ENCODE measurements around the gene DPM2.

The DPM2 gene

DNA sequence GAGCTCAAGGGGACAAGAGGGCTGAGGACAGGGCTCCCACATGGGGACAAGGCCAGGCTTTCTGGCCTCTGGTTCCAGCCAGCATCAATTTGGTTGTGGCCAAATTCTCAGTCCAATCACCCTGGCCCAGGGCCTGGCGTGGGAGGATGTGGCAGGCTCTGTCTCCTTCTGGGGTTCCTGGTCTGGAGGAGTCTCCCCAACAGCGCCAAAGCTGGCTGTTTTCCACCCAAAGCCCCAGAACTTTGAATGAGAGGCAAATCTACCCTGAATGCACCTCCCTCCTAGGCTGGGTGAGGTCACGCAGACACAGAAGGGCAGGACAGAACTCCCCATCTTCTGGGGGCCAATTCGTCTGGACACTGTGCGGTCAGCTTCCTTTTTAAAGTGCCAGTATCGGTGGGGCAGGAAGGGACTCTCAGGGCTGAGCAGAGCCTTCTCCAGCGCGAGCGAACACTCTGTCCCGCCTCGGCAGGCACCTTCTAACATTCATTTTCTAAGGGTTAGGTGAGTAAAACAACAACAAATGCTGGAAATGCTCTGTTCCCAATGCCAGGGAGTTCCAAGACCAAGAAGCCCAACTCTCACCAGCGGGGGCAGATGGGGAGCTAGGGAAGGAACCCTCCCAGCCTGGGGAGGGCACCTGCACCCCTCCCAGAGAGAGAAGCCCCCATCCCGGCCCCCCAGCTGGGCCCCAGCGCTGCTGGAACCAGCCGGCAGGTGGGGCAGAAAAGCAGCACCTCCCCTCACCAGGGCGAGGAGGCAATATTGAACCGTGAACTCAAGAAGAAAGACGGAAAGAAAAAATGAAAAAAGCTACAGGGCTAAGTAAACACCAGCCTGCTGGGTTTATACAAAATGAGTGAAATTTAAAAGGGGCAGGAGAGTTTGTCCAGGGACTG, 3.7 kb upstream of the DPM2 start:
- TF ChIP-seq, protein P1, sequence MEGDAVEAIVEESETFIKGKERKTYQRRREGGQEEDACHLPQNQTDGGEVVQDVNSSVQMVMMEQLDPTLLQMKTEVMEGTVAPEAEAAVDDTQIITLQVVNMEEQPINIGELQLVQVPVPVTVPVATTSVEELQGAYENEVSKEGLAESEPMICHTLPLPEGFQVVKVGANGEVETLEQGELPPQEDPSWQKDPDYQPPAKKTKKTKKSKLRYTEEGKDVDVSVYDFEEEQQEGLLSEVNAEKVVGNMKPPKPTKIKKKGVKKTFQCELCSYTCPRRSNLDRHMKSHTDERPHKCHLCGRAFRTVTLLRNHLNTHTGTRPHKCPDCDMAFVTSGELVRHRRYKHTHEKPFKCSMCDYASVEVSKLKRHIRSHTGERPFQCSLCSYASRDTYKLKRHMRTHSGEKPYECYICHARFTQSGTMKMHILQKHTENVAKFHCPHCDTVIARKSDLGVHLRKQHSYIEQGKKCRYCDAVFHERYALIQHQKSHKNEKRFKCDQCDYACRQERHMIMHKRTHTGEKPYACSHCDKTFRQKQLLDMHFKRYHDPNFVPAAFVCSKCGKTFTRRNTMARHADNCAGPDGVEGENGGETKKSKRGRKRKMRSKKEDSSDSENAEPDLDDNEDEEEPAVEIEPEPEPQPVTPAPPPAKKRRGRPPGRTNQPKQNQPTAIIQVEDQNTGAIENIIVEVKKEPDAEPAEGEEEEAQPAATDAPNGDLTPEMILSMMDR (IDR thresholded peaks at IDR 0.05; ENCODE audit: control extremely low read depth, extremely low read depth, low read depth, missing control alignments): no peak
- ChIA-PET POLR2A (interaction anchor here (0.5 kb wide), 1 partner anchor 105 kb away, joined by 4 read pairs; no protein-coding TSS in a partner anchor), CTCF (interaction anchor here (1.0 to 25.1 kb wide), 17 partner anchors 9 to 177 kb away, joined by 3 to 615 read pairs (median 8); partner anchors contain the start of genes EEIG1, NAIF1, PIP5KL1 and SLC25A25)
- no peak for DNase-seq (ENCODE audit: extremely low spot score)

DNA sequence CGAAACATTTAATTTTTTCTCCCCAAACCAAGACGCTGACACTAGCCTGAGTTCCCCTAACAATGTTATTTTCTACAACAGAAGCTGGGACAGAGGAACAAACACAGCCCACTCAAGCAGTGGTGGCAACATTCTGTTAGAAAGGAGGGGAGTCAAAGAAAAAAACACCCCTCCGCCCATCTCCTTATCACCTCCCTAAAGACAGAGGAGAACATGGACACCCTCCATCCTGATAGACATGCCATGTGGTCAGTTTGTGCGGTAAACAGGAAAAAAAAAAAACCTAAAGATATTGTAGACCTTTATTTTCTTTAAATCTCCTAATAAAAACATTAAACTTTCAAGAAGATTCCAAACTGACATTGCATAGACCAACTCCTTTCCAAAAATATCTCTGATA, 2.9 kb upstream of the DPM2 start:
- POLR2A ChIA-PET: interaction anchor here (0.5 kb wide), 1 partner anchor 106 kb away, joined by 4 read pairs; no protein-coding TSS in a partner anchor
- TF ChIP-seq, protein P1 (IDR thresholded peaks at IDR 0.05; ENCODE audit: control extremely low read depth, extremely low read depth, low read depth, missing control alignments): no peak
- DNase-seq (ENCODE audit: extremely low spot score): no peak
- CTCF ChIA-PET: interaction anchor here (1.5 to 25.1 kb wide), 7 partner anchors 8 to 177 kb away, joined by 3 to 615 read pairs (median 34); partner anchors contain the start of genes EEIG1 and PIP5KL1

- ChIA-PET POLR2A (no interaction called here), CTCF (interaction anchor here (12.2 to 25.1 kb wide), 2 partner anchors 24 to 100 kb away, joined by 263 to 615 read pairs; no protein-coding TSS in a partner anchor)
- TF ChIP-seq, protein P1 (IDR thresholded peaks at IDR 0.05; ENCODE audit: control extremely low read depth, extremely low read depth, low read depth, missing control alignments): no peak
- no peak for DNase-seq (ENCODE audit: extremely low spot score)
Measured at GRCh38 chr9:127938298-127938690, 640 bp upstream of the DPM2 start.

- POLR2A ChIA-PET: no interaction called here
- TF ChIP-seq, protein P1 (IDR thresholded peaks at IDR 0.05; ENCODE audit: control extremely low read depth, extremely low read depth, low read depth, missing control alignments): no peak
Measured at GRCh38 chr9:127937056-127937387, 632 bp downstream of the DPM2 start.

DNA sequence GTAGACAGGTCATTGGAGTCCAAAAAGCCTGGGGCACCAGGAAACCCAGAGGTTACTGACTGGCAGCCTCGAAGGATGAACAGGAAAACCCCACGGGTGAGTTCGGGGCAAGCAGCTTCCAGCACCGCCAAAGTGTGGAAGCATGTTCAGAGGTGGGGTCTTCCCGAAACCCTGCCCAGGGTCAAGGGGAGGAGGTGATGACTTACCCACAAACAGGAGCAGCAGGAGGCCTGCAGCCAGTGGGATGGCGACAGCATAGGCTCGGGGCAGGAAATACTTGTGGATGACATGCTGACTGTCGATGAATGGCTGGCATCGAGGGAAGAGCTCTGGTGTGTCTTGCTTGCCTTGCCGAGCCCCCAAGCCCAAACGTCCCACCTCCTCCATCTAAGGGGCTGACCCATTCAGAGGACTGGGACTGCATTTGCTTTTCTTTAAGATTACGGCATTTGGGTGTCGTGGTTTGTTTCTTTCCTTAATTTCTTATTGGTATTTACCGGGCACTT, 1.3 kb downstream of the DPM2 start:
- CTCF ChIA-PET: interaction anchor here (1.0 kb wide), 1 partner anchor 98 kb away, joined by 4 read pairs; no protein-coding TSS in a partner anchor
- TF ChIP-seq, protein P1 (IDR thresholded peaks at IDR 0.05; ENCODE audit: control extremely low read depth, extremely low read depth, low read depth, missing control alignments): no peak
- POLR2A ChIA-PET: no interaction called here
- no peak for DNase-seq (ENCODE audit: extremely low spot score)

More at GRCh38 chr9:127937056-127937387, 632 bp downstream of the DPM2 start:
- no peak for DNase-seq (ENCODE audit: extremely low spot score)
- CTCF ChIA-PET: interaction anchor here (0.9 to 1.1 kb wide), 3 partner anchors 22 to 202 kb away, joined by 3 to 4 read pairs (median 4); partner anchors contain the start of gene TOR2A

- POLR2A ChIA-PET: no interaction called here
- CTCF ChIA-PET: interaction anchor here (0.8 to 7.9 kb wide), 4 partner anchors 7 to 99 kb away, joined by 3 to 48 read pairs (median 7); no protein-coding TSS in a partner anchor
- no peak for DNase-seq (ENCODE audit: extremely low spot score)
- TF ChIP-seq, protein P1 (IDR thresholded peaks at IDR 0.05; ENCODE audit: control extremely low read depth, extremely low read depth, low read depth, missing control alignments): no peak
Measured at GRCh38 chr9:127935765-127936221, 1.9 kb downstream of the DPM2 start.
